ENCODE data around the gene FAM174B.

The FAM174B gene

GRCh38 chr15:92671406-92671805 is 15.8 kb upstream of the FAM174B start:
- no peak for DNase-seq (ENCODE audit: low spot score)
- no peak for TF ChIP-seq CTCF (IDR thresholded peaks at IDR 0.05; ENCODE audit: extremely low read depth, missing control alignments)

- DNase-seq (ENCODE audit: low spot score) = no peak
- TF ChIP-seq CTCF (IDR thresholded peaks at IDR 0.05; ENCODE audit: extremely low read depth, missing control alignments) = no peak
These were observed 15.0 kb upstream of the FAM174B start for GRCh38 chr15:92670621-92671020.

- TF ChIP-seq CTCF (IDR thresholded peaks at IDR 0.05; ENCODE audit: extremely low read depth, missing control alignments) = no peak
- no peak for DNase-seq (ENCODE audit: low spot score)
These were observed 13.9 kb upstream of the FAM174B start for GRCh38 chr15:92669432-92669831.

DNA sequence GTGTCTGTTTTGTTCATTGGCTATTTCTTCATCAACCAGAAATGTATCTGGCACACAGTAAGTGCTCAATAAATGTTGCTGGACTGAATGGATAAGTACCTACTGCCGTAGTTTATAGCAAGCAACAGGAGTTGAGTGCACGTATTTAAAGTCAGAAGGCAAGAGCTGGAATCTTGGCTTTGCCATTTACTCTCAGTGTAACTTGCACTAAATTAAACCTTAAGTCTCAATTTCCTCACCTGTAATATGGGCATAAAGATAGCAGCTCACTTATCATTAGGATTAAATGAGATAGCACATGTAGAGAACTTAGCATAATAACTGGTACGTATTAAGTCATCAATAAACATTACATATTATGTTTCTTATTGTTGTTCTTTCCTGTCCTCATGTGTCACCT is 13.0 kb upstream of the FAM174B start:
- no peak for DNase-seq (ENCODE audit: low spot score)
- TF ChIP-seq CTCF (IDR thresholded peaks at IDR 0.05; ENCODE audit: extremely low read depth, missing control alignments) = no peak

GRCh38 chr15:92667970-92668485 is 12.5 kb upstream of the FAM174B start:
- DNase-seq (ENCODE audit: low spot score) = no peak
- no peak for TF ChIP-seq CTCF (IDR thresholded peaks at IDR 0.05; ENCODE audit: extremely low read depth, missing control alignments)

DNA sequence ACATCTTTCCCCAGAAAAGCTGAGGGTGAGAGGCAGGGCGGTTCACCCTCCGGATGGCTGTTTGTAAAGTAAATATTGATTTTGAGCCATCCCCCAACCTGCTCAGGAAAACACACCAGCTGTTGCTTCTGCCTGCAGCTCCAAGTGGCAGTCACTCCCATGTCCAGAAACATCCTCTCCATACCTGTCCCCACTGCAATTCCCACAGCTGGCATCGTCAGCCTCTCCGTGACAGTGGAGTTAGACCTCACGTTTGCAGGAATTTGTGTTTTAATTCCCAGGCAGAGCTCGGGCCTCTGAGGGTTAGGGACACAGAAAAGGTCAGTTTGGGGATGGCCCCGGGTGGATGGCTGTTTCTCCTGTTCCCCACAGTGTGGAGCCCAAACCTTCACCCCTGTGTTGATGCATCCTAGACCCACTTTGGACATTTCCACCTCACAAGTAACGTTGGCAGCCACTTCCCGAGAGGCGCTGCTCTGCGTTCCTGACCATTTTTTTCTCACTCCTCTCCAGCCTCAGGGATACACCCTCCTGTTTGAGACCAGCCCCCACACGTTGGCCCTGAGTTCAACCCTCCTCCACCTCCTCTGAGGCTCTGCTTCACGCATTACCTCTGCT is 11.8 kb upstream of the FAM174B start:
- DNase-seq (ENCODE audit: low spot score) = no peak

GRCh38 chr15:92666780-92667179 is 11.2 kb upstream of the FAM174B start:
- no peak for DNase-seq (ENCODE audit: low spot score)
- TF ChIP-seq CTCF (IDR thresholded peaks at IDR 0.05; ENCODE audit: extremely low read depth, missing control alignments) = no peak

More for the DNA sequence above, 11.8 kb upstream of the FAM174B start:
- no peak for TF ChIP-seq CTCF (IDR thresholded peaks at IDR 0.05; ENCODE audit: extremely low read depth, missing control alignments)

All from GM20000 (cell line).